ENCODE measurements around the gene SLC25A28.

SLC25A28 gene

GRCh38 chr10:99612167-99612831 lies 7.9 kb downstream of the SLC25A28 start:
- no peak overlapping the region for H3K4me3 ChIP-seq (ENCODE audit: low read length)
- DNase-seq (ENCODE audit: low read depth) = peak; percentile 72
- TF ChIP-seq CTCF (IDR thresholded peaks at IDR 0.05; ENCODE audit: insufficient read depth, low read depth, low read length, missing control alignments) = peak; percentile 78

- DNase-seq (ENCODE audit: low read depth) = no peak
- no peak overlapping the region for H3K4me3 ChIP-seq (ENCODE audit: low read length)
- no peak for TF ChIP-seq CTCF (IDR thresholded peaks at IDR 0.05; ENCODE audit: insufficient read depth, low read depth, low read length, missing control alignments)
These were observed 8.9 kb downstream of the SLC25A28 start for GRCh38 chr10:99611326-99611725.

- no peak for TF ChIP-seq CTCF (IDR thresholded peaks at IDR 0.05; ENCODE audit: insufficient read depth, low read depth, low read length, missing control alignments)
- no peak for DNase-seq (ENCODE audit: low read depth)
- H3K4me3 ChIP-seq (ENCODE audit: low read length) = no peak overlapping the region
These were observed 10.0 kb downstream of the SLC25A28 start for GRCh38 chr10:99610221-99610620.

- no peak for TF ChIP-seq CTCF (IDR thresholded peaks at IDR 0.05; ENCODE audit: insufficient read depth, low read depth, low read length, missing control alignments)
- no peak overlapping the region for H3K4me3 ChIP-seq (ENCODE audit: low read length)
- no peak for DNase-seq (ENCODE audit: low read depth)
These were observed 11.1 kb downstream of the SLC25A28 start for GRCh38 chr10:99609186-99609585.

- DNase-seq (ENCODE audit: low read depth) = no peak
- no peak for TF ChIP-seq CTCF (IDR thresholded peaks at IDR 0.05; ENCODE audit: insufficient read depth, low read depth, low read length, missing control alignments)
These were observed 14.9 kb downstream of the SLC25A28 start for GRCh38 chr10:99605351-99605750.

GRCh38 chr10:99604862-99605261 lies 15.4 kb downstream of the SLC25A28 start:
- TF ChIP-seq CTCF (IDR thresholded peaks at IDR 0.05; ENCODE audit: insufficient read depth, low read depth, low read length, missing control alignments) = no peak

More at GRCh38 chr10:99605351-99605750, 14.9 kb downstream of the SLC25A28 start:
- no peak overlapping the region for H3K4me3 ChIP-seq (ENCODE audit: low read length)

More at GRCh38 chr10:99604862-99605261, 15.4 kb downstream of the SLC25A28 start:
- DNase-seq (ENCODE audit: low read depth) = no peak
- no peak overlapping the region for H3K4me3 ChIP-seq (ENCODE audit: low read length)
